ENCODE results near the gene MDC1. TPM values are rescaled to one million over a fixed set of nuclear protein-coding genes. Genes with fewer than 3 reads are reported as not detected.

The MDC1 gene
- polyA plus RNA-seq, 3 donors, result 0.27 to 4.5 (median 0.34) TPM

DNA sequence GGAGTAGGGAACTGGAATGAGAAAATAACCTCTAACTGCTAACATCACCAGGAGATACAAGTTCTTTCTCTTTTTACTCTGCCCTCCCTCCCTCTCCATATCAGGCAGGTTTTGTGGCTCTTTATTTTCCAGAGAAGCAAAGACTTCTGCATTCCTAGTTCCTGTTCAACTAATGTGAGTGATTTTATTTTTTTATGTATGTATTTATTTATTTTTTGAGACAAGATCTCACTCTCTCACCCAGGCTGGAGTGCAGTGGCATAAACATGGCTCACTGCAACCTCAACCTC, 33.2 kb upstream of the MDC1 start:
- intact Hi-C loops (cut with micrococcal nuclease), result no loop called here
- Histone ChIP-seq H3K4me3 (replicated peaks in 1 of 3; ENCODE audit: low read depth in 2 of 3, low read length in 3 of 3) (no peak overlapping the region), H4K20me1 (ENCODE audit: insufficient read depth, low read length) (no peaks in the 10 kb centered on the region), H3K4me2 (replicated peaks; ENCODE audit: extremely low read depth, low read length, poor library complexity, severe bottlenecking) (no peak overlapping the region), H2AFZ (ENCODE audit: insufficient read depth, low read depth, low read length, poor library complexity, severe bottlenecking) (no peak overlapping the region), H3K9me3 (replicated peaks in 1 of 2; ENCODE audit: control insufficient read depth in 1 of 2, insufficient read depth in 1 of 2, low read length in 2 of 2) (no peaks in the 10 kb centered on the region), H3K9ac (ENCODE audit: insufficient read depth, low read length, poor library complexity, severe bottlenecking) (no peak overlapping the region), H3K36me3 (replicated peaks in 1 of 2; ENCODE audit: control insufficient read depth in 1 of 2, insufficient read depth in 2 of 2, low read length in 2 of 2) (no peaks in the 10 kb centered on the region), H3K27ac (ENCODE audit: low read depth in 1 of 2, low read length in 2 of 2) (no peak overlapping the region), H3K4me1 (ENCODE audit: control insufficient read depth in 1 of 2, insufficient read depth in 2 of 2, low read length in 2 of 2) (peaks cover 23 to 29% of the 10 kb centered on the region in 2 donors), H3K27me3 (ENCODE audit: control insufficient read depth in 2 of 2, insufficient read depth in 2 of 2, low read length in 2 of 2) (peaks cover 0 to under 1% of the 10 kb centered on the region in 2 donors), H3K79me2 (ENCODE audit: insufficient read depth, low read length) (no peaks in the 10 kb centered on the region)
- H3K27me3 Mint-ChIP-seq (ENCODE audit: low read depth in 3 of 3), result peaks cover 6 to 18% (median 9%) of the 10 kb centered on the region in 3 donors
- peaks cover 37% of the 10 kb centered on the region for H3K4me1 Mint-ChIP-seq
- TF ChIP-seq, protein P1, sequence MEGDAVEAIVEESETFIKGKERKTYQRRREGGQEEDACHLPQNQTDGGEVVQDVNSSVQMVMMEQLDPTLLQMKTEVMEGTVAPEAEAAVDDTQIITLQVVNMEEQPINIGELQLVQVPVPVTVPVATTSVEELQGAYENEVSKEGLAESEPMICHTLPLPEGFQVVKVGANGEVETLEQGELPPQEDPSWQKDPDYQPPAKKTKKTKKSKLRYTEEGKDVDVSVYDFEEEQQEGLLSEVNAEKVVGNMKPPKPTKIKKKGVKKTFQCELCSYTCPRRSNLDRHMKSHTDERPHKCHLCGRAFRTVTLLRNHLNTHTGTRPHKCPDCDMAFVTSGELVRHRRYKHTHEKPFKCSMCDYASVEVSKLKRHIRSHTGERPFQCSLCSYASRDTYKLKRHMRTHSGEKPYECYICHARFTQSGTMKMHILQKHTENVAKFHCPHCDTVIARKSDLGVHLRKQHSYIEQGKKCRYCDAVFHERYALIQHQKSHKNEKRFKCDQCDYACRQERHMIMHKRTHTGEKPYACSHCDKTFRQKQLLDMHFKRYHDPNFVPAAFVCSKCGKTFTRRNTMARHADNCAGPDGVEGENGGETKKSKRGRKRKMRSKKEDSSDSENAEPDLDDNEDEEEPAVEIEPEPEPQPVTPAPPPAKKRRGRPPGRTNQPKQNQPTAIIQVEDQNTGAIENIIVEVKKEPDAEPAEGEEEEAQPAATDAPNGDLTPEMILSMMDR (IDR thresholded peaks at IDR 0.05), result no peak
- no peak for DNase-seq
- H3K27ac Mint-ChIP-seq, result peak overlapping the region in 2 of 7 donors; percentile 31 to 41
- peaks cover 0 to 3% (median 0%) of the 10 kb centered on the region in 7 donors for H3K9me3 Mint-ChIP-seq
- H3K4me3 Mint-ChIP-seq, result no peak overlapping the region
- H3K36me3 Mint-ChIP-seq, result peaks cover 0 to 8% of the 10 kb centered on the region in 2 donors

DNA sequence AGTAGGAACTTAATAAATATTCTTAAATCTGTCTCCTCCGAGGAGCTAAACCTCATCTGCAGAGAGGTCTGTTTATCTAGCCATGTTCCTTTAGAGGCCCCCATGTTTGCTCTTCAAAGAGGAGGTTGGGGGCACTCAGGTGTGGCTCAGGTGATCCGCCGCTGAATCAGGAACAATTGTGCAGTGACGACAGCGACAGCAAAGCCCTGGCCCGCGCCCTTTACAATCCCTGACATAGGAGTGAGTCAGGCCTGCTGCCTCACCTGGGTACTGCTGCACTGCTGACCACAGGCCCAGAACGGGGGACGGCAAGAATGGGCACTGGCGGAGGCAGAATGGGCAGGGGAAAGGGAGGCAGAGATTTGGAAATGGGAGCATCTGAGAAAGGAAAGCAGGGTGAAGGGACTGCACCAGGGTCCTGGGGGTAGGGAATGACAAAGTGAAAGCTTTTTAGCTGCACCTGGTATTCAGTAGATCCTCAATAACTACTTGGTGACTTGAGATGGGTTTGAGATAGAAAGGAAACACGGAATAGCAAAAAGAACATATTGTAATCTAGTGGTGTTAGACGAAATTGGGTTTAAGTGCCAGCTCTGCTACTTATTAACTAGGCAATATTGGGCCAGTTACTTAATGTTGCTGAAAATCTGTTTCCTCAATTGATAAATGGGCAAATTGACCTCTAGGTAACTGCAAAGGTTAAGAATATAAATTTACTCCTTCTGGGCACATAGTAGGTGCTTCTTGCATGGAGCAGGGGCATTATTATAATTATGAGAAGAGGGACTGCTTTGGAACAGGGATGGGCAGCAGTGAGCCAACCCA, 32.7 kb upstream of the MDC1 start:
- Mint-ChIP-seq H3K4me1 (peaks cover 38% of the 10 kb centered on the region), H3K27ac (peak overlapping the region in 4 of 7 donors; percentile 5 to 87 (median 36)), H3K9me3 (peaks cover 0 to 3% (median 0%) of the 10 kb centered on the region in 7 donors), H3K36me3 (peaks cover 0 to 8% of the 10 kb centered on the region in 2 donors), H3K4me3 (no peak overlapping the region), H3K27me3 (ENCODE audit: low read depth in 3 of 3) (peaks cover 7 to 18% (median 10%) of the 10 kb centered on the region in 3 donors)
- intact Hi-C loops (cut with micrococcal nuclease), result loop anchor here in 1 of 2 donors (10.0 kb wide), 1 partner anchor 335 kb away; no protein-coding TSS in a partner anchor
- no peak overlapping the region for H3K4me3 ChIP-seq (replicated peaks in 1 of 3; ENCODE audit: low read depth in 2 of 3, low read length in 3 of 3)
- peaks cover 0 to 4% of the 10 kb centered on the region in 2 donors for H3K27me3 ChIP-seq (ENCODE audit: control insufficient read depth in 2 of 2, insufficient read depth in 2 of 2, low read length in 2 of 2)
- H3K27ac ChIP-seq (ENCODE audit: low read depth in 1 of 2, low read length in 2 of 2), result no peak overlapping the region
- no peak overlapping the region for H3K4me2 ChIP-seq (replicated peaks; ENCODE audit: extremely low read depth, low read length, poor library complexity, severe bottlenecking)
- H2AFZ ChIP-seq (ENCODE audit: insufficient read depth, low read depth, low read length, poor library complexity, severe bottlenecking), result no peak overlapping the region
- TF ChIP-seq, protein P1 (IDR thresholded peaks at IDR 0.05), result no peak
- H4K20me1 ChIP-seq (ENCODE audit: insufficient read depth, low read length), result no peaks in the 10 kb centered on the region
- DNase-seq, result no peak
- no peaks in the 10 kb centered on the region for H3K36me3 ChIP-seq (replicated peaks in 1 of 2; ENCODE audit: control insufficient read depth in 1 of 2, insufficient read depth in 2 of 2, low read length in 2 of 2)
- H3K4me1 ChIP-seq (ENCODE audit: control insufficient read depth in 1 of 2, insufficient read depth in 2 of 2, low read length in 2 of 2), result peaks cover 20 to 29% of the 10 kb centered on the region in 2 donors
- no peak overlapping the region for H3K9ac ChIP-seq (ENCODE audit: insufficient read depth, low read length, poor library complexity, severe bottlenecking)
- no peaks in the 10 kb centered on the region for H3K9me3 ChIP-seq (replicated peaks in 1 of 2; ENCODE audit: control insufficient read depth in 1 of 2, insufficient read depth in 1 of 2, low read length in 2 of 2)
- WGBS (ENCODE audit: insufficient coverage), result 92% methylated on average over 11 of the region's 12 CpGs
- H3K79me2 ChIP-seq (ENCODE audit: insufficient read depth, low read length), result no peaks in the 10 kb centered on the region
